IPS-NIHi7 (cell line): ENCODE data around the gene MTURN.

Experiments used
- DNase-seq: peaks from one replicate; pipeline ENCODE4 v3.0.0; 2012; ENCODE audit warnings: mixed read lengths; ENCODE audit errors: extremely low spot score

Gene MTURN

DNA sequence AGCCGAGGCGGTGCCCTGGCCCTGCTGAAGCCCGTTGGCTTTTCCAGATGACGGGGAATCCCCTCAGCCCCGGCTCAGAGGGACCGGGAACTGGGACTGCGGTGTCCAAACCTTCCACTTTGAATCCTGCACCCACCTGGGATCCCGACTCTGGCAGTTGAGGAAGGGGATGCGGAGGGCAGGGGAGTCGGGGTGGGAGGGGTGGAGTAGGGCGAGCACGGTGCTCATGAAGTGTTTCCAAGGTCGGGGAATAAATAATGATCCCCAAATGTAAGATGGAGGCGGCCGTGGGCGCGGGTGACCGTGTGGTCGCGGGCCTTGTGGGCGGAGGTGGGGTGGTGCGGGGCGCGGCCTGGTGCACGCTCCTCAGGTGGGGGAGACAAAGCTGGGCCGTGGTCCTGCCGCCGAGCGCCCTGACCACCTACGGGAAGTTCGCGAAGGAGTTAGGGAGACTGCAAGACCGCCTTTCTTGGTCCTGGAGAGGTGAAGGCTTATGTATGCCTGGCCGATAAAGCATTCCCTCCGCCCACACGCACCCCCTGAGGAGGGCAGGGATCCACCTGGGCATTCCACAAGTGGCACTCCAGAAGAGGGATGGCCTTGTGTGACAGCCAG lies 1.4 kb downstream of the MTURN start:
- peak; percentile 49 for DNase-seq

DNA sequence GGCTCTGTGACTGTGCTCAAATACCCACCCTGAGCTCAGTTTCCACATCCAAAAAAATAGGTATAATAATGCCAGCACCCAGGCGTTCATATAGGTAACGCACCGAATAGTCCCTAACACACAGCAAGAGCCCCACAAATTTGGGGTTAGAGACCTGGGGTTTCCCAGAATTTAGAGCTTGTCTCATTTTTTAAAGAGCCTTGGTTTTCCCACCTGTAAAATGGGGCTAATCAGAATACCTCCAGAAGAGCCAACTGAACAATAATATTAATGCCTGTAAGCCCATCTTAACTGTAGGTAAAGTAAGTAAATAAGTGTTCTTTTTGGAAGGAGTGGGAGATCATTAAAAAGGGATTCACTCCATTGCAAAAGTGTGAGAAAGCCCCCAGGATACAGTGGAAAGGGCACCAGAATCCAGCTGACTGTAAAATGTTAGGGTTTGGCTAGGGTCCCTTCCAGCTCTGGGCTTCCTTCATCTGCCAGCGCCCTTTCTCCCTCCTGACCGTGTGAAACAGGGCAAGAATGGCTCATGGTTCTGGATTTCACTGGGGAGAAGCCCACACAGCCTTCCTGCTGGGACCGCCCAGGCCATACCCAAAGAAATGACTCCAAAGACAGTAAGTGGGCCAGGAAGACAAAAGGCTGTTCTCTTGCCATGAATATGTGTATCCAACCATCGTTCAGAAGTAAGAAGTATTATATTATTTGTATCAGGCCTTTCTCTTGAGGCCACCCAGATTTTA lies 2.1 kb downstream of the MTURN start:
- no peak for DNase-seq

DNA sequence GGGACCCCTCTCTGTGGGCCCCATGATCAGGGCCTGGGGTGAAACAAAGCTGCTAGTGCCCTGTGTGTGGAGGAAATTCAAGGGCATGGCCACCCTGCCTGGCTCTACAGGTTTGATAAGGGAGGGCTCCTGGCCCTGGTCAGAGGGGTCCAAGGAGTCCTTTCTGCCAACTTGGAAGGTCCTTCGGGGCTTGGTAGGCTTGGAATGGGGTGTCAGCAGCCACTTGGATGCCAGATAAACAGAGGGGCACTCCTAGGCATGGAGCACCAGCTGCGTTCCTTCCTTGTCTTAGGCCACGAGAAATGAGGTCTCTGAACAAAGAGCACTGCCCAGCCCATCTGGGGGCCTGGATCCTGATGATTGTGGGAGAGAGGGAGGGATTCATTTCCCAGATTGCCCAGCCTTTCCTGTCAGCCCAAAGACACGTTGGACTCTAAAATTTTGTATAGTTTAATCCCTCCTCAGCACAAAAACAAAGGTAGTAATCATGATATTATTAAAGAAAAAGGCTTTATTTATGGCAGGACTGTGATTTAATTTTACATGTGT lies 5.1 kb downstream of the MTURN start:
- DNase-seq, result no peak

DNA sequence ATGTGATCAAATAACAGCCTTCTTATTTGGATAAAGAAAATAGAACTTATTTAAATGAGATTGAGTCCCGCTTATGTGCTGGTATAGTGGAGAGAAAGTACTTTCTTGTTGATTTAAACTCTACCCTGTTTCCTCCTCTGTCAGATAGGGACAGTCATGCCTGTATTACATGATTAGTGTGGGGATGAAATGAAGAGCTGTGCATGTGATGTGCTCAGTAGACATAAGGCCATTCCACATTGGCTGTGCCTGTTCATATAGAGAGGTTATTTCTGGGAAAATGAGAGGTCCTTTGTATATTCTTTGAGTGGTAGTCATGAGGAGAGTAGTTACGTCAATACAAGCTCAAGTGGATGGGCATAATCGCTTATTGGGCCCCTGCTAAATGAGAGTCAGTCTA lies 5.7 kb downstream of the MTURN start:
- no peak for DNase-seq

DNA sequence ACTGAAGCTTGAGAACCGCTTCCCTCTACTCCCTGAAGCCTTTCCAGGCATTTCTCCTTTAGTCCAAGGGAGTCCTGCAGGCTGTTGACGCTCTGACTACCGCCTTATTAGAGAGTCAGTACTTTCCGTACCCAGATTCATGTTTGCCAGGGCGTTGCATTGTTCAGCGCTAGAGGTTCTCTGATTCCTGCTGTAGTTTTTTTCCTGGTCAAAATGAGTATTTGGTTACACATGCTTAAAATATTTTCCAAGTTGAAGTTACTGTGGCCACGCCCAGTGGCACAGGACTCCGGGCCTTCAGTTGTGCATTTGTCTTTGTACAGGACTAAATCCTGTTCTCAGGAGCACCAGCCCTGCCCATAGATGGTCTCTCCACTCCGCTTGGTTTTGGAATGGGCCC lies 7.9 kb downstream of the MTURN start:
- DNase-seq, result no peak

DNA sequence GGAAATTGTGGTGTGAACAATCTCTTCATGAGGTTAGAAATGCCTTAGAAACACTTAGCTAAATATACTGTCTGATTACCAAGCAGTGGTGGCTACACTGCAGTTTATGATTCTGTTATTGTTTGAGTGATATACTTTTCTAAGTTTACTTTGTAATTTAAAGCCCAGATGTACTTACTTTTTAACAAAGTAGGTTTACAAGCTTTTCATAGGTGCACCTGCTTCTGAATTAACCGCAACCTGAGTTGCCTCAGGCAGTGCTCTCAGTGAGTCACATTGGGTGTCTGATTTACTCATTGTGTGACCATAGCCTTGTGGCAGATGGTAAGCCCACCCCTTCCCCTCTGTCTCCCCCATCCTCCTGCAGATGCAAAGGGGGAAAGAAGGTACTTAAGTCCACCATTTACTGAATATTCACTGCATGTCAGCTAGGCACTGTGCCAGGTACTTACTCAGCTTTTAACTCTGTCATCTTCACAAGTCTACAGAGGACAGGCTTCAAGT lies 9.0 kb downstream of the MTURN start:
- no peak for DNase-seq

DNA sequence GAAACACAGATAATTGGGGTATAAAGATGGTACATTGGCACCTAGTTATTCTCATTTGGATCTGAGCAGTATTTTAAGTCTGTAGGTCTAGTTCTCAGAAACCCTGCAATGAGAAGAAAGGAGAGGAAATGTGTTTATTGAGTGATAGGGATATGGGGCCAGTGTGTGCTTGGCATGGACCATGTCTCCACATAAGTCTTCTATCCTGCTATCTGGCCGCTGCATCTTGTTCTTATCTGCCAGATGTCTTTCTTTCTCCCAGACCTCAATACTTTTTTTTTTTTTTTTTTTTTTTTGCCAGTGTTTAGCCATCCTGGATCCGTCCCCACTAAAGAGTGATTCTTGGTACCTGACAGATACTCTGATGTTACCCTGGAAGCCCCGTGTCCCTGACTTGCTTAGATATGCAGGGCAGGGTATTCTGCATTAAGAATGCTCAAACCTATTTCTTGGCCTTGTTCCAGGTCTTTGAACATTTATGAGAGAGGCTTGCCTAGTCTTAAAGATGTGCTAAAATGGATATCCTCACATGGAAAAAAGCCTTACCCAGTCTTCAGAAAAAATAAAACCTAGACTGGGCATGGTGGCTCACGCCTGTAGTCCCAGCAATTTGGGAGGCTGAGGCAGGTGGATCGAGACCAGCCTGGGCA lies 10.0 kb downstream of the MTURN start:
- DNase-seq, result no peak

DNA sequence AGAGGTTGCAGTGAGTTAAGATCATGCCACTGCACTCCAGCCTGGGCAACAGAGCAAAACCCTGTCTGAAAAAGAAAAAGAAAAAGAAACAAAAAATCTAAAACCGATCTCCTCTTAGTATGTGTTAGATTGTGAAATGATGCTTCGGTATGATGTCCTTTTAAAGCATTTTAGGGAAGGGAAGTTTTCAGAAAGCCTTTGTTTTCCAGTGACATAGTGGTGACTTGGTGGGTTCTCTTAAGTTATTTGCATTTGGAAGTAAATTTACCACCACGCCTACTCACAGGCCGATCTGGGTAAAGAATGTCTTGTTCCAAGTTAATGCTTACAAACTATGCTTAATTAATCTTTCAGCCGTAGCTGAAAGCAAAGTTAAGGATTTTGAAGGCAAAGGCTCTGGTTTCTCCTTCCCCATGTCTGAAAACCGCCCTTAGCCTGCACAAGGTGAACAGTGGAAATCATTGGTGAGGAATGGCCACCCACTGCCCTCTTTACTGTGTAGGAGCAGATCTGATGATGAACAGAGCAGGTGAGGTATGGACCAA lies 10.7 kb downstream of the MTURN start:
- DNase-seq, result no peak

DNA sequence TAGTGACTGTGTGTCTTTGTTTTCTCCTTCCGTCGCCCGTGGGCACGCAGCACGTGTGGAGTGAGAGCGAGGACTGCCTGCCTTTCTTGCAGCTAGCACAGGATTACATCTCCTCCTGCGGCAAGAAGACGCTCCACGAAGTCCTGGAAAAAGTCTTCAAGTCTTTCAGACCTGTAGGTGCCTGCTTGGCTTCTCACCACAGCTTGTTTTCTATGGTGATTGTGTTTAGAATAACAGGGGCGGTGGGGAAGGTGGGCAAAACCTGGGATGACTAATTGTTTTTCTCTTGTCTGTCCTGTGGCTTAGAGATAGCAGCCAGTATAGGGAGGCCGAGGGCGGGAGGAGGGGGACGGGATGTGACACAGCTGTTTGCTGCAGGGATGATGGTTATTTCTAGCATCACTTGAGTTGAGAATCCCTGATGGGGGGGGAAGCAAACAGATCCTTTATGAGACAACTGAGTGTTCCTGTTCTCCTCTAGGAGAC lies 11.4 kb downstream of the MTURN start:
- peak; percentile 47 for DNase-seq

DNA sequence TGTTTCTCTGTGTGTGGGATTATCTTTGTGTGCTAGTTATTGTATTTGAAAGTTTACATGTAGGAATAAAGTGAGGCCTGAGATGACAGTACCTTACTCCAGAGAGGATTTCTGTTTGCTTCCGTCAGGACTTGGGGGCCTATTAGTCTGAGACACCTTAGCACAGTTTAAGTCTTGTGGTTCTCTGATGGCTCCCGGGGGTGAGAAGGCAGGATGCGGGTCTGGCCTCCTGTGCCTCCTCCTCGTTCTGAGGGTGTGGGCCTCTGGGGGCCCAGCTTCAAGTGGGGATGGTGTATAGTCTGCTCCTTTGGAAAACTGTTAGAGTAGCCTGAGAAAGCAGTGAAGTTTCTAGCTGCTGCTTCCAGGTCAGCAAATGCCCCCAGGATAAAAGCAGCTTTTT lies 12.4 kb downstream of the MTURN start:
- DNase-seq, result no peak

DNA sequence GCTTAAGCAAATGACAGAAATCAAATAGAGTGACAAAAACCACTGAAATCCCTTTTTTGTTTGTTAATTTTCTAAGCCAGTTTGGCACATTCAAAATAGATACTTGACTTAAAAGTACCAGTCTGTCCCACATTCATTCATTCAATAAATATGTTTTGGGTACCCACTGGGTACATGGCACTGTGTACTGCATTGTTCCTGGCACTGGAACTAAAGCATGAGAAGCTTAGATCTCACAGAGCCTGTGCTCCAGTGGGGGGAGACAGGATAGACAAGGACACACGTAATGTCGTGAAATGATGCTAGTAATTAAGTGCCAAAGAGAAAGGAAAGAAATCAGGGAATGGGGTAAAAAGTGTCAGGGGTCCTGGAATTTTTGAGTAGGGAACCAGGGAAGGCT lies 13.0 kb downstream of the MTURN start:
- no peak for DNase-seq

DNA sequence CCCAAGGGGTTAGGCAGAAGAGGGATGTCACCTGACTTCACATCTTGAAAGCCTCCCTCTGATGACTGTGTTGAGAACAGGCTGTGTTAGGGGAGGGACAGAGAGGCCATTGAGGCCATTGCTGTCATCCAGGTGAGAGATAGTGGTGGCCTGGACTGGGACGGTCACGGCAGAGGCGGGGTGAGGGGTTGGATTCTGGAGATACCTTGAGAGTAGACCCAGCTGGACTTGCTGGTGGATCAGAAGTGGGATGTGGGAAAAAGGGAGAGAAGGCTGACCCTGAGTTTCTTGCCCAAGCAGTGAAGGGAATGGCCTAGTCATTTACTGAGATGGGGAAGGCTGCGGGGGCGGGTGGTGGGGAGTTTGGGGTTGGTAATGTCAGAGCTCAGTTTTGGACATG lies 13.6 kb downstream of the MTURN start:
- DNase-seq, result no peak

DNA sequence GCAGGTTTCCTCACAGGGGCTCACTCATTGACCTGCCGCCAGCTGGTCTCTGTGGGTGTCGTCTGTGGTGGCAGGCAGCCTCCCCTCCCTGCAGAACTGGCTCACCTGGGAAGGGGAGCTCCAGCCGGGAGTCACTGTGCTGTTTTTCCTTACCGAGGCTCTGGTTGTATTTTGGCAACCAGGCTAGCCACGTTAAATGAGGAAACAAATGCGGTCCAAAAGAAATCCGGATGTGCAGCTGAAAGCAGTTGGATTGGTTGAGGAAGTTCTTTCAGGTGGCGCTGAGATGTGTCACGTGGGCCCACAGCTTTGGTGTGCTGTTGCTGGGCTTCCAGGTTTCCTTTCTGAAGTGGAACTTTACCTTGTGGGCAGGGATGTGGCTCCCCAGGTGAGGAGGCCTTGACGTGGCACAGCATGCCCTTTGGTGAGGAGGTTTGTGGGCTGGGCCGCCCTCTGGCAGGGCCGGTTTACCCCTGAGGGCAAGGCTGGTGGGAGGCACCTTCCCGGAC lies 14.2 kb downstream of the MTURN start:
- no peak for DNase-seq

DNA sequence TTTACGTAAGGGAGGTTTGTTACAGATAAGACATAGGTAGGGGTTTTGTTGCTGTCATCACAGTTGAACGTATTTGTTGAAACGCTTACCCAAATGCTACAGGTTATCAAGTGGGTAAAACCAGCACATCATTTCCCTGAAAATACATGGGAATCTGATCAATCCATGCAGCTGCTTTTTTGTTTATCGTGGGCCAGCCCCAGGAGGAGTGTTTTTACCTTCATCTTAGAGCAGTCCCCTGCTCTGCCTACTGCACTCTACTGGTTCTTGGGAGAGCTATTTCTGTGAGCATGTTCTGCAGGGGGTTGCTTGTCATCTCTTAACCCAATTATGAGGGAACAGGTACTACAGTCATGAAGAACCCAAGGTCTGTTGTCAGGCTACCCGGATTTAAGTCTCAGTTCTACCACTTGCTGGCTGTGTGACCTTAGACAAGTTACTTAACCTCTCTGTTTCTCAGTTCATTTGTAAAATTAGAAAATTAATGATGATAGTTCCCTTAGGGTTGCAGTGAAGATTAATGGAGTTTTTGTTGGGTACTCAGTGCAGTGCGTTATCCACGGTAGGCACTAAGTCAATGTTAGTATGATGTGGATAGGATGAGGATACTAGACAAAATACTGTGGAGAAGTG lies 15.0 kb downstream of the MTURN start:
- no peak for DNase-seq

DNA sequence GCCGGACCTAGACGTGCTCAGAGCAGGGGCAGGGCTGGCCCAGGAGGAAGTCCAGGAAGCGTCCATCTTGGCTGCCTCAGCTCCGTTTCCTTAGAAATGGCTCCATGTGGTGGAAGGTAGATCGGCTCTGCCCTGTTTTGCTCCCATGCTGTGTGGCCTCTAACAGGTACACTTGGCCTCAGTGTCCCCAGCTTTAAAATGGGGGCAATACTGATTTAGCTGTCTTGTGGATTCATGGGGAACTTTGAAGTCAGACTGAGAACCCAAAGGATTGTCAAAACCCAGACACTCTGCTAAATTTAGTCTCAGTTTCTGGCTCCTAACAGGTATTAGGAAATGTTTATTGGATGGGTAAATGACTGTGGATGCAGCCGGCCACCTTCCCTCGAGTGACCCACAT lies 15.9 kb downstream of the MTURN start:
- DNase-seq, result no peak

DNA sequence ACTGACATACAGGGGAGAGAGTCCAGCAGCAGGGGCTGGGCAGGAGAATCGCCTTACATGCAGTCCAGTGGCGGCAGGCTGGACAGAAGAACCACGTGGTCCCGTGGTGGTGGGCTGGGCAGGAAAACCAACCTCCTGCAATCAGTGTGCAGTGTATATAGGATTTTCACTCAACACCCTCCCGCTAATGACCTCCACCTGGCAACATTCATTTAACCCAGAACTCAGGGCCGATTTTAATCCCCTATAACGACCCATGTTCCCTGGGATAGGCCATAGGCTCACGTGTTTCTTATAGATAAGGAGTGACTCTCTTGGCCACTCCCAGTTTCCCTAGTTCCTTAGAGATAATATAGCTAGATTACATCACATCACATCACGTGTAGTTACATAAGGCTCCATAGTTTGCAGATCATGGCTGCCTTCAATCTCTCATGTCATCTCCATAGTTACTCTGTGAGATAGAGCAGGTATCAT lies 19.4 kb downstream of the MTURN start:
- no peak for DNase-seq

DNA sequence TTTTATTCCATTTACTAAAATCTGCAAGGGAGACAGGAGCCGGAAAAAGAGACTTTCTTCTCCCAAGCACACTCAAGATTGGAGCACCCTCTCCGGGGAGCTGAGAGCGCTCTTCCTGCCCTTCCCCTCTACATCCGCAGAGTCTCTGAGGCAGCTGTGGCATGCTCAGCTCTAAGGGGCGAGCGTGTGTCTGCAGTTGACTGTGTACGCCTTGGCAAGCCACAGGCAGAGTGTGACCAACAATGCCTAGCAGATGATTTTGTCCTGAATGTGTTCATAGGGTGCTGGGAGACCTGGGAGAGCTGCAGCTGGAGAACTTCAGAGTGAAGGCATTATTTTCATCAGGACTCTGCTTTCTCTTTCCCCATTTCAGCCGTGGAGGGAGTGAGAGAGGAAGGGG lies 20.7 kb downstream of the MTURN start:
- no peak for DNase-seq

DNA sequence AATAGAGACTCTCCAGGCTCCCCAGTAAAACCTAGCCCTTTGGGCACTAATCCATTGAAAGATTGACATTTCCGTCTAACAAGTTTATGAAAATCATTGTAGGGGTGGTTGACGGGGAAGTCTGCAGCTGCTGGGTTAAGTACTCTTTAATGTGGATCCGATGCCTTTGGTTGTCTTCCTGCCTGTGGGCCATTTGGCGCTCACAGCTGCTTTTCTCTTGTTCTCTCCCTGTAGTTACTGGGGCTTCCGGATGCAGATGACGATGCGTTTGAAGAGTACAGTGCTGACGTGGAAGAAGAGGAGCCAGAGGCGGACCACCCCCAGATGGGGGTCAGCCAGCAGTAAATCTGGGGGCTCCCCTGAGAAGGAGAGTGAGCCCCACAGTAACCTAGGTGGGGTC lies 22.4 kb downstream of the MTURN start:
- DNase-seq, result no peak

DNA sequence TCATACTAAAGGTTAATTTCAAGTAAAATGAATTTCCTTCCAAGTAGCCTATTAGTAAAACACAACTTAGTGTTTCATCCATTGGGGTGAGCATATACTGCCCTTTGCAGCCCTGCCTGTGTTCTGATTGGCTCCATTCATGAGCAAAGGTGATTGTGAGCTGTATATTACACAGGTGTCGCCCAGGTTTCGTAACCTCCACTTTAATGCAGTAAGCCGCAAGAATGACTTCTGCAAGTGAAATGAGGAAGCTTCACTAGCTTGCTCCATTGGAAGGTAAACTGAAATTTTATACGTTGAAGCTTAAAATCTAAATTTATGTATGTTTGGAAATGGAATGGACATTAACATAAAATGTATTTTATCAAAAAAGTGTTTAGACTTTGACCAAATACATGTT lies 24.4 kb downstream of the MTURN start:
- no peak for DNase-seq

DNA sequence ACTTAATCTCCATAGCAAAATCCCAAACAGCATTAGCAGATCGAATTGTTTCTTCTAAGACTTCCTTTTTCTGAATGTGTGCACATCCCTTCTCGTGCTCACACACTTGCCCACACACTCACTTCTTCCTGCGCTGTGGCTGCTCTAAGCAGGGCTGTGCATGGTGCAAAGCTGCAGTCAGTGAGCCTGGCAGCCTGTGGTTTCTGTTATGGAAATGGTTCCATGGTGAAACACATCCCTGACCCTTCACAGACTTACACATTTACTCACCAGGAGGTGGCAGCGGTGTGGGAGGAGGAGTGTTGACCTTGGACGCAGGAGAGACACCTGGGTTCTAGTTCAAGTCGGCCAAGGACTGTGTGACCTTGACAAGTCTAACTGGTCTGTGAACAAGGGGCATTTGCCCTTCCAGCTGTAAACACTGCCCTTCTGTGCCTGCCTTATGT lies 24.9 kb downstream of the MTURN start:
- DNase-seq, result no peak

DNA sequence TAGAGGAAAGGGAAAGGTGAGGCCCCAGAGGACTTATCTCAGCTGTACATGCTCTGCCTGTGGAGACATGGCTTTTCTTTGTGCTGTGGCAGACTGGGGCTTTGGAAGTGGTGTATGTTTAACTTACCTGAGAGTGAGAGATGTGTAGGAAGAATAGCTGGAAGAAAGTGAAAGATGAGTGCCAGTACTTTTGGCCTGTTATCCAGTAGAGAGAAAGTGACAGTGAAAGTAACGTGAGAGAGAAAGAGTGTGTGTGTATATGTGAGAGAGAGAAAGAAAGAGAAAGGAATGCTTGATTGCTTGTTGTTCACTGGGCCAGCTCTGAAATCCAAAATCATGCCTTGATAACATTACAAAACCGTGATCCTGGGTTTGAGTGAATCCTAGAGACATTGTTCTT lies 25.5 kb downstream of the MTURN start:
- DNase-seq, result no peak
